Stimulated activated CD8-positive, alpha-beta memory T cell treated with anti-CD3 and anti-CD28 coated beads, Interleukin-7, amount 100 ng/mL, for 24 hours (primary cell): ENCODE results near the gene DDX43.
"Not testable (repeated sequence)": the region's sequence is repeated elsewhere in the genome, so short reads cannot be mapped to it uniquely, and the experiment has no call there.

ENCODE experiments used
- DNase-seq: peaks from one replicate; pipeline ENCODE4 v3.0.0-alpha.2; 2020; ENCODE audit warnings: low read depth

The DDX43 gene

DNA sequence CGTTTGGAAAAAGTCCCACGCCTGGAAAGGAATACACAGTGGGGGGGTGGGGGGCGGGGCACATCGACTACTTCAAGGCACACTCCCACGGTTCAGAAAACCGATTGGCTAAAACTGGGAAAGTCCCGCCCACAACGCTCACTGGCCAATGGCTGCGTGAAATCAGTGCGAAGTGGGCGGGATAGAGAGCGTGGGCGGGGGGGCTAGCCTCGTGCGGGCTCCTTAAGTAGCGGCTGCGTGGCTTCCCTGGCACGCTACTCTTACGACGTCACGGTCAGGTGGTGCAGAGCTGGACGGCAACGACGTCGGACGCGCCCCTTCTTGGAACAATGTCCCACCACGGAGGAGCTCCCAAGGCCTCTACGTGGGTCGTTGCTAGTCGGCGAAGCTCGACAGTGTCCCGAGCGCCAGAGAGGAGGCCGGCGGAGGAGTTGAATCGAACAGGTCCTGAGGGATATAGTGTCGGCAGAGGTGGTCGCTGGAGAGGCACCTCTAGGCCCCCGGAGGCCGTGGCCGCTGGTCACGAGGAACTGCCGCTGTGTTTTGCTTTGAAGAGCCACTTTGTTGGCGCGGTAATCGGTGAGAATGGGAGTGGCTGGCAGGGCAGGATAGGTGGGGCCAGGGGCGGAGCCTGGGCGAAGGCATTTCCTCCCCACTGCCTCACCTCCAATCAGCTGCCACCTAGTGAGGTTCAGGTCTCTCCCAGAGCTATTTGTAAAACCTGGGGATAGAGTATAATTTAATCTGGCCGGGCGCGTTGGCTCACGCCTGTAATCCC lies at the start of gene DDX43:
Gene DDX43, plus strand, starts transcription at position 252 of the 778 bp plus-strand sequence. Its CDS starts 78 bp downstream, at position 330.
- peak; percentile 14 for DNase-seq

DNA sequence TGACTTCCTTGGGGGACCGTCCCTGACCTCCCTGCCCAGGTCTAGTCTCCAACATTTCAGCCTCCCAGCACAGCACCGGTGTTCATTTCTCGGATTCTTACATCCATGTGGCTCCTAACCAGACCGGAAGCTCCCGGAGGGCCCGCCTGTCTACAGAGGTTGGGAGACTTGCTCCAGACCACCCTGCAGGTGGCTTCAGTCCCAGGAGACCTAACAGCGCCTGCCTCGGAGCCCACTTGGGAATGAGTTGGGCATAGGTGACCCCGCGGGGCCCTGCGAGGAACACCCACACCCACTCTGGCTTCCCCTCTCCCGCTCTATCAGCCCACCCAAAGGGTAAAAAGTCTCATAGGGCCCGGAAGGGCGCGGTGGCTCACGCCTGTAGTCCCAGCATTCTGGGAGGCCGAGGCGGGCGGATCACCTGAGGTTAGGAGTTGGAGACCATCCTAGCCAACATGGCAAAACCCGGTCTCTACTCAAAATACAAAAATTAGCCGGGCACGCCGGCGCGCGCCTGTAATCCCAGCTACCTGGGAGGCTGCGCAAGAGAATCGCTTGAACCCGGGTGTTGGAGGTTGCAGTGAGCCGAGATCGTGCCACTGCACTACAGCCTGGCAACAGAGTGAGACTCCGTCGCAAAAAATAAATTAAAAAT lies 46.0 kb upstream of the DDX43 start:
- DNase-seq: no peak

GRCh38 chr6:73349311-73349710 lies 45.3 kb upstream of the DDX43 start:
- DNase-seq: no peak

DNA sequence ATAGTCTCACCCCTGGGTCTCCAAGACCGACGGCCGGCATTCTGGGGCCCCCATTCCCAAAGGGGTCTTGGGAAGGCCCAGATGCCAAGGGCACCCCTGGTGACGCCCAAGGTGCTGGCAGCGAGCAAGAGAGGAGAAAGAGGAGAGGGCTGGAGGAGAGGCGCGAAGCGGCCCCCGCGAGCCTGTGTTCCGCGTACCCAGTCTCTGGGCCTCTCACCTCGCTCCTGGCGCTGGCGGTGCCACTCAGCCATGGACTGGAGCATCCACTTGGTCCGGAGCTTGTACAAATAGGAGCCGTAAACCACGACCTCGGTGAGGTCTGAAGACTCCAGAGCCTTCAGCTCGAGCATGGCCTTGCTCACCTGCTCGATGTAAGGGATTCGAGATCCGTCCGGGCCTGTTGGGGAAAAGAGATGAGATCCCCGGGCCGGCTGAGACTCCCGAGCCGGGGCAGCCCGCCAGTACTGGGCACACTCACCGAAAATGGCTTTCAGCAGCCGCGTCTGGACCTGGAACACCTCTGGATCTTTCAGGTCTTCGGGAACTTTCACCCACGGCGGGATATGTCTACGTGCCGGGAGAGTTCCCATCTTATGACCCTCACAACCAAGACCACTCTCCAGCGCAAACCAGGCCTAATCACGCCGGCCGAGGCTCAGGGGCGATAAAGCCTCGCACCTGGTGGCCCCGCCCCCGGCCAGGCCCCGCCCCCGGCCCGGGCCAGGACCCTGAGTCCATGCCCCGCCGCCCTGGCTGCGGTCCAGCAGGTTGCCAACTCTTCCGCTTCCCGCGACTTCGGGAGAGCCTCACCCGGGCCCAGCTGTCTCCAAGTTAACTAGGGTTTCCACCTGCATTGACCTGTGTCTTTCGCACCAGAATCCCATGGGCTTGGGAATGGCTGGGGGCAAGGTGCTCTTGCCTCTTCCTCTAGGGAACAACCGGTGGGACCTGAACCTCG lies 40.7 kb upstream of the DDX43 start, which contains the start of gene DPPA5:
Gene DPPA5, minus strand, starts transcription at position 641 of the 958 bp plus-strand sequence. Its CDS starts 51 bp downstream, at position 590.
- DNase-seq: no peak

- DNase-seq: no peak
Measured at GRCh38 chr6:73362358-73362757, 32.3 kb upstream of the DDX43 start, which contains the start of gene KHDC3L. Gene KHDC3L, plus strand, starts transcription at chr6:73362658. Its CDS starts 72 bp downstream, at chr6:73362730.

DNA sequence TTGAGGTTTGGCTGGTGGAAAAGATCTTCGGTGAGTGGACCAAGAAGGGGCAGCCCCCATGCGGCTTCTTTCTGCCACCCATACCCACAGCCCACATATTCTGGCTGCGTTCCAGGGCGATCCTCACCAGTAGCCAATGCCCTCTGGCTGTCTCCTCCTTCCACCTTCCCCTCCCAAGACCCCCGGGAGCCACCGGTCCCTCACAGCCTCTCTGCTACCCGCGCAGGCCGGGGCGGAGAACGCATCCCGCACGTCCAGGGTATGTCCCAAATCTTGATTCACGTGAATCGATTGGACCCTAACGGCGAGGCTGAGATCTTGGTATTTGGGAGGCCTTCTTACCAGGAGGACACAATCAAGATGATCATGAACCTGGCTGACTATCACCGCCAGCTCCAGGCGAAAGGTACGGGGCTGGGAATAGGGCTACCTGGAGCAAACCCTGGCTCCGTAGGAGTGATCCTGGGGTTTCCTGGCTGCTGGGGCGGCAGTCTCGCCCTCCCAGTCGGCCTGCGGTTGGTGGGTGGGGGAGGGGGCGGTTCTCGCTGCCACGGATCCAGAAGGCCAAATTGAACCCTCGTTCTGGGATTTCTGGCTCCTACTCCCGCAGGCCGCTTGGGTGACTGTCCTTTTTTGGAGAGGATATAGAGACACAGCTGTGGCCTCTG lies 31.6 kb upstream of the DDX43 start:
- DNase-seq: no peak

- DNase-seq: no peak
Measured at GRCh38 chr6:73363537-73363875, 31.1 kb upstream of the DDX43 start.

- DNase-seq: no peak
Measured at GRCh38 chr6:73364121-73364520, 30.5 kb upstream of the DDX43 start.

GRCh38 chr6:73364549-73364948 lies 30.1 kb upstream of the DDX43 start:
- no peak for DNase-seq

DNA sequence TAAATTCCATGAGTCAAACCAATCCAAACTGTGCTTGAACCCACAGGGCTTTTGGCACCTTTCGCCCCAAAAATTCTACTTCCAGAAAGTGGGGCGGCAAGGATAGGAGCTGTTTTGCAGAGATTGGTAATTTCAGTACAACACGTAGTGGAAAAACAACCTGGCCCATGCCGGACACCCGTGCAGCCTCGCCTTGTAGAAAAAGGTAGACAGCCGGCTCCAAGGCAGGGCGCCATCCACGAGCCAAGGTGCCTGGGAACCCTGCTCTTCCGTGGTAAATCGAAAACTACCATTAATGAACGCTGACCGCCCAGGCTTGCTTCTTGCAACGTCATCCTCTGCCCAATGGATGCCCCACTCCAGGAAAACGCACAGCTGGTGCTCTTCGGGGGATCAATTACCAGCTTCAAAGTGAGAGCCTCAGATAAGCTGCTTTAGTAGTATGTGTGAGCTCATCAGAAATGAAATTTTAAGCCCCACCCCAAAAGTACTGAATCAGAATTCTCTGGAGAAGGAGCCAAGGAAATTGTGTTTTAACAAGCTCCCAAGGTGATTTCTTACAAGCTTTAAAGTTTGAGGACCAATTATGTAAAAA lies 26.8 kb upstream of the DDX43 start:
- no peak for DNase-seq

GRCh38 chr6:73368675-73369074 lies 26.0 kb upstream of the DDX43 start:
- no peak for DNase-seq

GRCh38 chr6:73369157-73369556 lies 25.5 kb upstream of the DDX43 start:
- DNase-seq: no peak

DNA sequence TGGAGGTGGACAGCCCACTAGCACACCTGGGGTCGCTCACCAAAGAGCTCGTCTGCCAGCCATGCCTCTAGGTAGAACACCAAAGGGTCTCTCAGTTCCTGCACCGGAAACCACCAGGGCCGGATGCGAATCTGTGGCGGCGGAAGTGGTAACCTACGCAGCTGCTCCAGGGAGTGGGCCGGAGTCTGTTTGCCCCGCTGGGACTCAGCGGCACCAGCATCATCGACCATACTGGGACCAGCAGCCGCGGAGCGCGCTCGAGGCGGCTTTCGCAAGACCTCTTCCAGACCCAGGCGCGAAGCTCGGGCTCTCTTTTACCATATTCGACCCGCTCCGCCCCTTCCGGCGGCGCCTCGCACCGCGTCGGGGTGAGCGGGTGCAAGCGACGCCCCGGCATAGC lies 25.1 kb upstream of the DDX43 start, which contains the start of gene OOEP:
Gene OOEP, minus strand, starts transcription at position 335 of the 400 bp plus-strand sequence. Its CDS starts 105 bp downstream, at position 230.
- DNase-seq: no peak

DNA sequence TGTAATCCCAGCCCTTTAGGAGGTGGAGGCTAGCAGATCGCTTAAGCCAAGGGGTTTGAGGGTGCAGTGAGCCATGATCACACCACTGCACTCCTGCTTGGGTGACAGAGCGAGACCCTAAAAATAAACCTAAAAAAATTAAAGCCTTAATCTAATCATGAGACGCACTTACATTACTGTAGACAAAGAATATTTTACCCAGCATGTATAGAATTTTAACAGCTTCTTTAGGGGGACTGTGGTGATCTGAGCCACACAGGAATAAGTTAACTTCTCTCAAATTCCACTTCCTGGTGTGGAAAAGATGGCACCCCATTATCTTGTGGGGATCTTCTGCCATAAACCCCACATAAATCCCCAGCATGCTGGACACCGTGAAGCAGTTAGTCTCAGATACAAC lies 22.6 kb upstream of the DDX43 start:
- no peak for DNase-seq

DNA sequence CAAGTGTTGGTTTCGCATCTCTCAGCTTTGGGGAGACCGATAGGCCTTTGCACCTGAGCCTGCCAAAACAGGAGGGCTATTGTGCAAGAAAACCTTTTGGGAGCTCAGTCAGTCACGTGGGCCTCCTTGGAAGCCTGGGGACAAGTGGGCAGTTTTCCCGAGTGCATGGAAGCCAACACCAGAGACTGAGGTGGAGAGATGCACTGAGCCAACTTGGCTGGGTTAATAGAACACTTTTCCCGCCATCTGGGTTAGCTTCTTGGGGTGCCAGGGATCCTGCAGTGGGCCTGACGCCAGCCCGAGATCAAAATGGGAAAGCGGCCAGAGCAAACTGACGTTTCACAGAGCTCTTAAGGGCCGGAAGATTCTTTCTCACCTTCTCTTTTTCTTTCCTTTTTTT lies 22.1 kb upstream of the DDX43 start:
- no peak for DNase-seq

DNA sequence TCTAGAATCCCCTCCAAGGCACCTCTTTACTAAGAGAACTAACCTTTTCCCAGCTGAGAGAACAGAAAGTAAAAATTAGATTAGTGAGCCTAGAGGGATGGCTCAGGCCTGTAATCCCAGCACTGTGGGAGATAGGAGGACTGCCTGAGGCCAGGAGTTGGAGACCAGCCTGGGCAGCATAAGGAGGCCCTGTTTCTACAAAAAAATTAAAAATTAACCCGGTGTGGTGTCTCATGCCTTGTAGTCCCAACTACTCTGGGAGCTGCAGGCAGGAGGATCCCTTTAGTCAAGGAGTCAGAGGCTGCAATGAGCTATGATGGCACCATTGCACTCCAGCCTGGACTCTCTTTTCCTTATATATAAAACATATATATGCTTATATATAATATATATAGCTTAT lies 19.4 kb upstream of the DDX43 start:
- DNase-seq: no peak

- no peak for DNase-seq
Measured at GRCh38 chr6:73377225-73377624, 17.4 kb upstream of the DDX43 start.

GRCh38 chr6:73381531-73381930 lies 13.1 kb upstream of the DDX43 start:
- not testable (repeated sequence) for DNase-seq

GRCh38 chr6:73382462-73383113 lies 12.0 kb upstream of the DDX43 start:
- DNase-seq: no peak

- DNase-seq: no peak
Measured at GRCh38 chr6:73388433-73388799, 6.2 kb upstream of the DDX43 start.
